ENCODE measurements around the gene SUPT6H.

DNA sequence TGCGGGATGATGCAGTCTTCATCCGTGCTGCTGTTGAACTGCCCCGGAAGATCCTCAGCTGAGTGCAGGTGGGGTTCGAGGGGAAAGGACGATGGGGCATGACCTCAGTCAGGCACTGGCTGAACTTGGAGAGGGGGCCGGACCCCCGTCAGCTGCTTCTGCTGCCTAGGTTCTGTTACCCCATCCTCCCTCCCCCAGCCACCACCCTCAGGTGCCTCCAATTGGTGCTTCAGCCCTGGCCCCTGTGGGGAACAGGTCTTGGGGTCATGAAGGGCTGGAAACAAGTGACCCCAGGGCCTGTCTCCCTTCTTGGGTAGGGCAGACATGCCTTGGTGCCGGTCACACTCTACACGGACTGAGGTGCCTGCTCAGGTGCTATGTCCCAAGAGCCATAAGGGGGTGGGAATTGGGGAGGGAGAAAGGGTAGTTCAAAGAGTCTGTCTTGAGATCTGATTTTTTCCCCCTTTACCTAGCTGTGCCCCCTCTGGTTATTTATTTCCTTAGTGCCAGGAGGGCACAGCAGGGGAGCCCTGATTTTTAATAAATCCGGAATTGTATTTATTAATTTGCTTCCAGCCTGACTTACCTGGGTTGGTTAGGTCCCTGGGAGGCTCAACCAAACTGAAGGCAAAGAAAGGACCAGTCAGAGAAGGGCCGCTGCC is 87.6 kb downstream of the SUPT6H start:
- TF ChIP-seq MXI1 (conservative IDR thresholded peaks at IDR 0.05; ENCODE audit: poor library complexity, severe bottlenecking) (no peak), EZH2 (IDR thresholded peaks at IDR 0.05; ENCODE audit: borderline replicate concordance, insufficient read depth, low read length, poor library complexity, severe bottlenecking) (no peak), POLR2AphosphoS5 (IDR thresholded peaks at IDR 0.05) (no peak), EP300 (conservative IDR thresholded peaks at IDR 0.05; ENCODE audit: poor library complexity, severe bottlenecking) (no peak)
- TF ChIP-seq, protein P1, sequence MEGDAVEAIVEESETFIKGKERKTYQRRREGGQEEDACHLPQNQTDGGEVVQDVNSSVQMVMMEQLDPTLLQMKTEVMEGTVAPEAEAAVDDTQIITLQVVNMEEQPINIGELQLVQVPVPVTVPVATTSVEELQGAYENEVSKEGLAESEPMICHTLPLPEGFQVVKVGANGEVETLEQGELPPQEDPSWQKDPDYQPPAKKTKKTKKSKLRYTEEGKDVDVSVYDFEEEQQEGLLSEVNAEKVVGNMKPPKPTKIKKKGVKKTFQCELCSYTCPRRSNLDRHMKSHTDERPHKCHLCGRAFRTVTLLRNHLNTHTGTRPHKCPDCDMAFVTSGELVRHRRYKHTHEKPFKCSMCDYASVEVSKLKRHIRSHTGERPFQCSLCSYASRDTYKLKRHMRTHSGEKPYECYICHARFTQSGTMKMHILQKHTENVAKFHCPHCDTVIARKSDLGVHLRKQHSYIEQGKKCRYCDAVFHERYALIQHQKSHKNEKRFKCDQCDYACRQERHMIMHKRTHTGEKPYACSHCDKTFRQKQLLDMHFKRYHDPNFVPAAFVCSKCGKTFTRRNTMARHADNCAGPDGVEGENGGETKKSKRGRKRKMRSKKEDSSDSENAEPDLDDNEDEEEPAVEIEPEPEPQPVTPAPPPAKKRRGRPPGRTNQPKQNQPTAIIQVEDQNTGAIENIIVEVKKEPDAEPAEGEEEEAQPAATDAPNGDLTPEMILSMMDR (IDR thresholded peaks at IDR 0.05; ENCODE audit: poor library complexity, severe bottlenecking): no peak
